ENCODE measurements around the gene SCFD2. TPM values are rescaled to one million over a fixed set of nuclear protein-coding genes. Genes with fewer than 3 reads are reported as not detected.

Gene SCFD2
- polyA plus RNA-seq, 3 donors = 5.4 to 9.4 (median 6.7) TPM

DNA sequence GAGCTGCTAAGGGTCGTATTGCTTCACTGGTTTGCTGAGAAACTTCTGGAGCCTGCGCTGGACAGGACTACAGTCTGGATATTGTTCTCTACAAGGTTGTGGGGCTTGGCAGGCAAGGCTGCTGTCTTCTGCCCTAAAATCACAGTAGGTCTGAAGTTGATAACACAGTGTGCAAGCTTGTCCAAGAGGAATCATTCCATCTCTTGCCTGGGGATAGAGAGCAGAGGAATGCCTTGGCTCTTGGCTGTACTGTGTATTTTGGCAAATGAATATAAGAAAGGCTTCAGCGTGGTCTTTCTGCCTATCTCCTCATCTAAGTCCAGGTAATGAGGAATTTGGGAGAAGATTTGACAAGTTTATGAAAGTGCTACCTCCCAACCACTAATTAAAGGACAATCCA lies 513.1 kb downstream of the SCFD2 start:
- Mint-ChIP-seq H3K36me3 (no peaks in the 10 kb centered on the region), H3K9me3 (peaks cover 0 to 13% (median 8%) of the 10 kb centered on the region in 7 donors), H3K27me3 (ENCODE audit: low read depth in 3 of 3) (peaks cover 1 to 4% (median 2%) of the 10 kb centered on the region in 3 donors), H3K4me1 (peaks cover 11% of the 10 kb centered on the region), H3K27ac (no peak overlapping the region), H3K4me3 (no peak overlapping the region)
- Histone ChIP-seq H3K4me2 (replicated peaks; ENCODE audit: extremely low read depth, low read length, poor library complexity, severe bottlenecking) (no peak overlapping the region), H3K4me1 (ENCODE audit: control insufficient read depth in 1 of 2, insufficient read depth in 2 of 2, low read length in 2 of 2) (peaks cover 0 to 10% of the 10 kb centered on the region in 2 donors), H4K20me1 (ENCODE audit: insufficient read depth, low read length) (no peaks in the 10 kb centered on the region), H3K9me3 (replicated peaks in 1 of 2; ENCODE audit: control insufficient read depth in 1 of 2, insufficient read depth in 1 of 2, low read length in 2 of 2) (no peaks in the 10 kb centered on the region), H3K27me3 (ENCODE audit: control insufficient read depth in 2 of 2, insufficient read depth in 2 of 2, low read length in 2 of 2) (no peaks in the 10 kb centered on the region), H3K36me3 (replicated peaks in 1 of 2; ENCODE audit: control insufficient read depth in 1 of 2, insufficient read depth in 2 of 2, low read length in 2 of 2) (no peaks in the 10 kb centered on the region), H3K9ac (ENCODE audit: insufficient read depth, low read length, poor library complexity, severe bottlenecking) (no peak overlapping the region), H2AFZ (ENCODE audit: insufficient read depth, low read depth, low read length, poor library complexity, severe bottlenecking) (no peak overlapping the region), H3K4me3 (replicated peaks in 1 of 3; ENCODE audit: low read depth in 2 of 3, low read length in 3 of 3) (no peak overlapping the region), H3K27ac (ENCODE audit: low read depth in 1 of 2, low read length in 2 of 2) (no peak overlapping the region), H3K79me2 (ENCODE audit: insufficient read depth, low read length) (no peaks in the 10 kb centered on the region)
- 82% methylated on average over 2 of the region's 3 CpGs for WGBS (ENCODE audit: insufficient coverage)
- DNase-seq = no peak
- TF ChIP-seq, protein P1, sequence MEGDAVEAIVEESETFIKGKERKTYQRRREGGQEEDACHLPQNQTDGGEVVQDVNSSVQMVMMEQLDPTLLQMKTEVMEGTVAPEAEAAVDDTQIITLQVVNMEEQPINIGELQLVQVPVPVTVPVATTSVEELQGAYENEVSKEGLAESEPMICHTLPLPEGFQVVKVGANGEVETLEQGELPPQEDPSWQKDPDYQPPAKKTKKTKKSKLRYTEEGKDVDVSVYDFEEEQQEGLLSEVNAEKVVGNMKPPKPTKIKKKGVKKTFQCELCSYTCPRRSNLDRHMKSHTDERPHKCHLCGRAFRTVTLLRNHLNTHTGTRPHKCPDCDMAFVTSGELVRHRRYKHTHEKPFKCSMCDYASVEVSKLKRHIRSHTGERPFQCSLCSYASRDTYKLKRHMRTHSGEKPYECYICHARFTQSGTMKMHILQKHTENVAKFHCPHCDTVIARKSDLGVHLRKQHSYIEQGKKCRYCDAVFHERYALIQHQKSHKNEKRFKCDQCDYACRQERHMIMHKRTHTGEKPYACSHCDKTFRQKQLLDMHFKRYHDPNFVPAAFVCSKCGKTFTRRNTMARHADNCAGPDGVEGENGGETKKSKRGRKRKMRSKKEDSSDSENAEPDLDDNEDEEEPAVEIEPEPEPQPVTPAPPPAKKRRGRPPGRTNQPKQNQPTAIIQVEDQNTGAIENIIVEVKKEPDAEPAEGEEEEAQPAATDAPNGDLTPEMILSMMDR (IDR thresholded peaks at IDR 0.05) = no peak
- intact Hi-C loops (cut with micrococcal nuclease) = loop anchor here in 1 of 2 donors (10.0 kb wide), 1 partner anchor 138 kb away; no protein-coding TSS in a partner anchor

DNA sequence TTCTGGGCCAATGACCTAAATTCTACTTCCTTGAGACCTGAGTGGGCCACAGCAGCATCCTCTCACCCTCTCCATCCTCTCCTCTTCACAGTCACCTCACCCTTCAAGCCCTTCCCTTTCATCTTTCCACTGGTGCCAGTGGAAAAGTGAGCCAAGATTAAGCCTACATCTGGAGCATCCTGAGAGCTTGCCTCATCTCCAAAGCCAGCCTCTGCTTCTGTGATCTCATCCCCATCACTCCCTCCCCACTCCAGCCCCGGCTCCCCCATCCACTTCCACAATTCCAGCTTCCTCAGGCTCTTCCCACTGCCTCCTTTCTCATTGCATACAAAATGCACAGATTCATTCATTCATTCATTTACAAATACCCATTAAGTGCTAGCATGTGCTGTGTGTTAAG lies 513.8 kb downstream of the SCFD2 start:
- TF ChIP-seq, protein P1 (IDR thresholded peaks at IDR 0.05) = no peak
- H3K36me3 Mint-ChIP-seq = no peaks in the 10 kb centered on the region
- no peaks in the 10 kb centered on the region for H3K79me2 ChIP-seq (ENCODE audit: insufficient read depth, low read length)
- H3K9me3 ChIP-seq (replicated peaks in 1 of 2; ENCODE audit: control insufficient read depth in 1 of 2, insufficient read depth in 1 of 2, low read length in 2 of 2) = no peaks in the 10 kb centered on the region
- no peaks in the 10 kb centered on the region for H3K36me3 ChIP-seq (replicated peaks in 1 of 2; ENCODE audit: control insufficient read depth in 1 of 2, insufficient read depth in 2 of 2, low read length in 2 of 2)
- H3K27me3 ChIP-seq (ENCODE audit: control insufficient read depth in 2 of 2, insufficient read depth in 2 of 2, low read length in 2 of 2) = no peaks in the 10 kb centered on the region
- H3K27me3 Mint-ChIP-seq (ENCODE audit: low read depth in 3 of 3) = peaks cover 1 to 4% (median 2%) of the 10 kb centered on the region in 3 donors
- no peak overlapping the region for H3K4me3 ChIP-seq (replicated peaks in 1 of 3; ENCODE audit: low read depth in 2 of 3, low read length in 3 of 3)
- DNase-seq = no peak
- H2AFZ ChIP-seq (ENCODE audit: insufficient read depth, low read depth, low read length, poor library complexity, severe bottlenecking) = no peak overlapping the region
- peaks cover 0 to 8% (median 1%) of the 10 kb centered on the region in 7 donors for H3K9me3 Mint-ChIP-seq
- H3K4me1 Mint-ChIP-seq = peaks cover 11% of the 10 kb centered on the region
- WGBS (ENCODE audit: insufficient coverage) = no CpG with 5 or more reads among the region's 1 CpG
- intact Hi-C loops (cut with micrococcal nuclease) = loop anchor here in 1 of 2 donors (10.0 kb wide), 1 partner anchor 137 kb away; no protein-coding TSS in a partner anchor
- no peak overlapping the region for H3K9ac ChIP-seq (ENCODE audit: insufficient read depth, low read length, poor library complexity, severe bottlenecking)
- peak overlapping the region in 1 of 7 donors; percentile 1 for H3K27ac Mint-ChIP-seq
- no peak overlapping the region for H3K27ac ChIP-seq (ENCODE audit: low read depth in 1 of 2, low read length in 2 of 2)
- no peak overlapping the region for H3K4me3 Mint-ChIP-seq
- no peaks in the 10 kb centered on the region for H4K20me1 ChIP-seq (ENCODE audit: insufficient read depth, low read length)
- H3K4me1 ChIP-seq (ENCODE audit: control insufficient read depth in 1 of 2, insufficient read depth in 2 of 2, low read length in 2 of 2) = peaks cover 0 to 10% of the 10 kb centered on the region in 2 donors
- no peak overlapping the region for H3K4me2 ChIP-seq (replicated peaks; ENCODE audit: extremely low read depth, low read length, poor library complexity, severe bottlenecking)
